Measurements from ENCODE around the gene SRC. TPM values are rescaled to one million over a fixed set of nuclear protein-coding genes. Genes with fewer than 3 reads are reported as not detected.
A peak's percentile ranks its signal among the peaks of the same experiment; 100 is the strongest.

The SRC gene
- total RNA-seq, 1 donor from 2014 or later: 15.4 TPM

GRCh38 chr20:37305079-37305478 is 40.9 kb upstream of the SRC start:
- Mint-ChIP-seq H3K27me3 (ENCODE audit: insufficient read depth, low read depth) (peaks cover 2% of the 10 kb centered on the region), H3K36me3 (peaks cover 36% of the 10 kb centered on the region), H3K9me3 (no peaks in the 10 kb centered on the region), H3K4me1 (peaks cover 10% of the 10 kb centered on the region), H3K4me3 (no peak overlapping the region), H3K27ac (no peak overlapping the region)
- peaks cover 8% of the 10 kb centered on the region for H3K36me3 ChIP-seq
- peaks cover 17% of the 10 kb centered on the region for H3K4me1 ChIP-seq
- DNase-seq (ENCODE audit: low spot score): no peak
- no peak overlapping the region for H3K4me2 ChIP-seq
- no peaks in the 10 kb centered on the region for H3K9me3 ChIP-seq (ENCODE audit: low read depth)
- no peak for TF ChIP-seq EZH2 (IDR thresholded peaks at IDR 0.05)
- H3F3A ChIP-seq (ENCODE audit: low read depth): no peaks in the 10 kb centered on the region
- H4K20me1 ChIP-seq (ENCODE audit: low read depth): peaks cover 4% of the 10 kb centered on the region
- H3K27me3 ChIP-seq: no peaks in the 10 kb centered on the region
- H2AFZ ChIP-seq (replicated peaks): no peak overlapping the region
- peaks cover 12% of the 10 kb centered on the region for H3K79me2 ChIP-seq (ENCODE audit: low read depth)
- H3K27ac ChIP-seq: peak overlapping the region; percentile 41
- no peak overlapping the region for H3K4me3 ChIP-seq
- no peak overlapping the region for H3K9ac ChIP-seq

GRCh38 chr20:37305839-37306238 is 40.1 kb upstream of the SRC start:
- peaks cover 23% of the 10 kb centered on the region for H3K4me1 ChIP-seq
- peaks cover 9% of the 10 kb centered on the region for H4K20me1 ChIP-seq (ENCODE audit: low read depth)
- H3K9me3 ChIP-seq (ENCODE audit: low read depth): no peaks in the 10 kb centered on the region
- H3K9ac ChIP-seq: peak overlapping the region; percentile 49
- H3K27ac ChIP-seq: no peak overlapping the region
- no peak overlapping the region for H3K4me3 ChIP-seq
- no peak overlapping the region for H3K4me2 ChIP-seq
- Mint-ChIP-seq H3K9me3 (no peaks in the 10 kb centered on the region), H3K27ac (no peak overlapping the region), H3K4me1 (peaks cover 18% of the 10 kb centered on the region), H3K27me3 (ENCODE audit: insufficient read depth, low read depth) (peaks cover 2% of the 10 kb centered on the region), H3K36me3 (peaks cover 33% of the 10 kb centered on the region), H3K4me3 (no peak overlapping the region)
- no peak for DNase-seq (ENCODE audit: low spot score)
- peaks cover 8% of the 10 kb centered on the region for H3K36me3 ChIP-seq
- no peak overlapping the region for H2AFZ ChIP-seq (replicated peaks)
- peaks cover 12% of the 10 kb centered on the region for H3K79me2 ChIP-seq (ENCODE audit: low read depth)
- H3K27me3 ChIP-seq: no peaks in the 10 kb centered on the region
- TF ChIP-seq EZH2 (IDR thresholded peaks at IDR 0.05) (no peak), CTCF (IDR thresholded peaks at IDR 0.05) (no peak)
- no peaks in the 10 kb centered on the region for H3F3A ChIP-seq (ENCODE audit: low read depth)

GRCh38 chr20:37308086-37309050 is 37.6 kb upstream of the SRC start:
- H3K4me3 ChIP-seq: no peak overlapping the region
- TF ChIP-seq EZH2phosphoT487 (IDR thresholded peaks at IDR 0.05) (no peak), EZH2 (IDR thresholded peaks at IDR 0.05) (no peak), CTCF (IDR thresholded peaks at IDR 0.05) (no peak)
- no peak overlapping the region for H2AFZ ChIP-seq (replicated peaks)
- H3K27ac Mint-ChIP-seq: no peak overlapping the region
- H3K9me3 Mint-ChIP-seq: no peaks in the 10 kb centered on the region
- H3K27ac ChIP-seq: no peak overlapping the region
- H3K36me3 ChIP-seq: peaks cover 7% of the 10 kb centered on the region
- DNase-seq (ENCODE audit: low spot score): no peak
- peaks cover 33% of the 10 kb centered on the region for H3K79me2 ChIP-seq (ENCODE audit: low read depth)
- peaks cover 12% of the 10 kb centered on the region for H4K20me1 ChIP-seq (ENCODE audit: low read depth)
- H3K4me2 ChIP-seq: no peak overlapping the region
- H3K27me3 ChIP-seq: no peaks in the 10 kb centered on the region
- H3K4me1 ChIP-seq: peaks cover 25% of the 10 kb centered on the region
- peaks cover 31% of the 10 kb centered on the region for H3K4me1 Mint-ChIP-seq
- no peak overlapping the region for H3K9ac ChIP-seq
- no peaks in the 10 kb centered on the region for H3K9me3 ChIP-seq (ENCODE audit: low read depth)
- H3K27me3 Mint-ChIP-seq (ENCODE audit: insufficient read depth, low read depth): peaks cover 5% of the 10 kb centered on the region
- H3F3A ChIP-seq (ENCODE audit: low read depth): no peaks in the 10 kb centered on the region
- H3K36me3 Mint-ChIP-seq: peaks cover 27% of the 10 kb centered on the region
- H3K4me3 Mint-ChIP-seq: no peak overlapping the region

- no peak overlapping the region for H3K4me2 ChIP-seq
- DNase-seq (ENCODE audit: low spot score): no peak
- H3K27ac Mint-ChIP-seq: peak overlapping the region; percentile 72
- H3K4me1 ChIP-seq: peaks cover 33% of the 10 kb centered on the region
- no peak overlapping the region for H2AFZ ChIP-seq (replicated peaks)
- no peak overlapping the region for H3K4me3 ChIP-seq
- peaks cover 24% of the 10 kb centered on the region for H3K36me3 Mint-ChIP-seq
- H3K4me3 Mint-ChIP-seq: no peak overlapping the region
- no peaks in the 10 kb centered on the region for H3K9me3 Mint-ChIP-seq
- no peak overlapping the region for H3K9ac ChIP-seq
- no peak for TF ChIP-seq CTCF (IDR thresholded peaks at IDR 0.05)
- TF ChIP-seq EZH2phosphoT487 (IDR thresholded peaks at IDR 0.05): no peak
- TF ChIP-seq EZH2 (IDR thresholded peaks at IDR 0.05): no peak
- no peaks in the 10 kb centered on the region for H3K36me3 ChIP-seq
- peaks cover 37% of the 10 kb centered on the region for H3K79me2 ChIP-seq (ENCODE audit: low read depth)
- peaks cover 12% of the 10 kb centered on the region for H4K20me1 ChIP-seq (ENCODE audit: low read depth)
- H3K4me1 Mint-ChIP-seq: peaks cover 39% of the 10 kb centered on the region
- no peaks in the 10 kb centered on the region for H3K27me3 ChIP-seq
- H3F3A ChIP-seq (ENCODE audit: low read depth): no peaks in the 10 kb centered on the region
- H3K27me3 Mint-ChIP-seq (ENCODE audit: insufficient read depth, low read depth): peaks cover 9% of the 10 kb centered on the region
- H3K9me3 ChIP-seq (ENCODE audit: low read depth): no peaks in the 10 kb centered on the region
- H3K27ac ChIP-seq: no peak overlapping the region
Measured at GRCh38 chr20:37309290-37309689, 36.6 kb upstream of the SRC start.
